ENCODE results near the gene SIVA1.

The SIVA1 gene

GRCh38 chr14:104773505-104774452 is 20.8 kb downstream of the SIVA1 start:
- DNase-seq, result no peak

- DNase-seq, result no peak
These were observed 21.6 kb downstream of the SIVA1 start for GRCh38 chr14:104774453-104775072.

- DNase-seq, result no peak
These were observed 22.1 kb downstream of the SIVA1 start for GRCh38 chr14:104775073-104775489.

GRCh38 chr14:104776481-104776880 is 23.5 kb downstream of the SIVA1 start:
- DNase-seq, result no peak

- no peak for DNase-seq
These were observed 24.2 kb downstream of the SIVA1 start for GRCh38 chr14:104776961-104777807.

- DNase-seq, result no peak
These were observed 24.9 kb downstream of the SIVA1 start for GRCh38 chr14:104777808-104778249.

- no peak for DNase-seq
These were observed 25.9 kb downstream of the SIVA1 start for GRCh38 chr14:104778694-104779331.

GRCh38 chr14:104779776-104780512 is 27.0 kb downstream of the SIVA1 start:
- DNase-seq, result no peak

GRCh38 chr14:104780513-104781030 is 27.6 kb downstream of the SIVA1 start:
- DNase-seq, result no peak

GRCh38 chr14:104781271-104782077 is 28.5 kb downstream of the SIVA1 start:
- no peak for DNase-seq

- no peak for DNase-seq
These were observed 29.3 kb downstream of the SIVA1 start for GRCh38 chr14:104782086-104782807.

GRCh38 chr14:104782808-104783139 is 29.8 kb downstream of the SIVA1 start:
- no peak for DNase-seq

- no peak for DNase-seq
These were observed 30.7 kb downstream of the SIVA1 start for GRCh38 chr14:104783484-104784217.

- no peak for DNase-seq
These were observed 31.2 kb downstream of the SIVA1 start for GRCh38 chr14:104784218-104784568.

GRCh38 chr14:104784846-104785707 is 32.1 kb downstream of the SIVA1 start:
- DNase-seq, result peak; percentile 79

- DNase-seq, result no peak
These were observed 32.7 kb downstream of the SIVA1 start for GRCh38 chr14:104785708-104786080.

- DNase-seq, result no peak
These were observed 33.2 kb downstream of the SIVA1 start for GRCh38 chr14:104786091-104786586.

Measured in NCI-H510A treated with DMSO at 0.1 percent for 48 hours (cell line).